Central memory CD8-positive, alpha-beta T cell (primary cell): ENCODE results near the gene METTL26.
A peak's percentile ranks its signal among the peaks of the same experiment; 100 is the strongest.

Experiments used
- ATAC-seq: fragments of 150-1000 bp; cut with Tn5 transposase; replicated peaks from 2 replicates; pipeline ENCODE4 v1.10.0; 2022; ENCODE audit warnings: mild to moderate bottlenecking, moderate FRiP score, moderate number of reproducible peaks; ENCODE audit not compliant: poor library complexity, severe bottlenecking; ENCODE audit errors: extremely low read depth
- DNase-seq, 2 donors: peaks; one replicate each; pipeline ENCODE4 v3.0.0; 2021; ENCODE audit warnings: low spot score in 2 of 2
- H3K27ac Mint-ChIP-seq: one replicate; pipeline ENCODE4 v1.8.0; 2022; ENCODE audit warnings: low read depth, mild to moderate bottlenecking, moderate library complexity, mixed read lengths
- H3K27me3 Mint-ChIP-seq: one replicate; pipeline ENCODE4 v1.8.0; 2022; ENCODE audit warnings: mixed read lengths
- H3K36me3 Mint-ChIP-seq: one replicate; pipeline ENCODE4 v1.8.0; 2022; ENCODE audit warnings: mild to moderate bottlenecking, moderate library complexity, mixed read lengths; ENCODE audit not compliant: insufficient read depth
- H3K4me1 Mint-ChIP-seq: one replicate; pipeline ENCODE4 v1.8.0; 2022; ENCODE audit warnings: mixed read lengths
- H3K4me3 Mint-ChIP-seq: one replicate; pipeline ENCODE4 v1.8.0; 2022; ENCODE audit warnings: mild to moderate bottlenecking, moderate library complexity, mixed read lengths
- H3K9me3 Mint-ChIP-seq: one replicate; pipeline ENCODE4 v1.8.0; 2022; ENCODE audit warnings: mixed read lengths

The METTL26 gene

GRCh38 chr16:646679-647172, 10.6 kb upstream of the METTL26 start:
- Mint-ChIP-seq H3K27me3 (no peaks in the 10 kb centered on the region), H3K27ac (no peak overlapping the region), H3K9me3 (no peaks in the 10 kb centered on the region), H3K4me3 (peak overlapping the region; percentile 16), H3K4me1 (peaks cover 7% of the 10 kb centered on the region), H3K36me3 (peaks cover 5% of the 10 kb centered on the region)
- ATAC-seq (no peak), DNase-seq (no peak)

GRCh38 chr16:645852-646678, 10.0 kb upstream of the METTL26 start:
- Mint-ChIP-seq H3K4me3 (no peak overlapping the region), H3K36me3 (peaks cover 3% of the 10 kb centered on the region), H3K27ac (no peak overlapping the region), H3K27me3 (no peaks in the 10 kb centered on the region), H3K9me3 (no peaks in the 10 kb centered on the region), H3K4me1 (peaks cover 7% of the 10 kb centered on the region)
- no peak for DNase-seq
- no peak for ATAC-seq

- ATAC-seq (no peak), DNase-seq (no peak)
- no peak overlapping the region for H3K27ac Mint-ChIP-seq
- H3K4me1 Mint-ChIP-seq, result peaks cover 7% of the 10 kb centered on the region
- no peaks in the 10 kb centered on the region for H3K9me3 Mint-ChIP-seq
- no peaks in the 10 kb centered on the region for H3K27me3 Mint-ChIP-seq
- peaks cover 2% of the 10 kb centered on the region for H3K36me3 Mint-ChIP-seq
- H3K4me3 Mint-ChIP-seq, result peak overlapping the region; percentile 69
These were observed 8.5 kb upstream of the METTL26 start for GRCh38 chr16:644556-644955.

- ATAC-seq (no peak), DNase-seq (no peak)
- H3K27ac Mint-ChIP-seq, result no peak overlapping the region
- no peaks in the 10 kb centered on the region for H3K27me3 Mint-ChIP-seq
- peaks cover 7% of the 10 kb centered on the region for H3K4me1 Mint-ChIP-seq
- peaks cover 2% of the 10 kb centered on the region for H3K36me3 Mint-ChIP-seq
- H3K9me3 Mint-ChIP-seq, result no peaks in the 10 kb centered on the region
- H3K4me3 Mint-ChIP-seq, result peak overlapping the region; percentile 69
These were observed 6.9 kb upstream of the METTL26 start for GRCh38 chr16:643050-643368.

- Mint-ChIP-seq H3K9me3 (no peaks in the 10 kb centered on the region), H3K36me3 (peaks cover 4% of the 10 kb centered on the region), H3K4me3 (peak overlapping the region; percentile 69), H3K27ac (no peak overlapping the region), H3K4me1 (peaks cover 7% of the 10 kb centered on the region), H3K27me3 (no peaks in the 10 kb centered on the region)
- DNase-seq (no peak), ATAC-seq (peak; percentile 23)
These were observed 6.3 kb upstream of the METTL26 start for GRCh38 chr16:642189-643049.

- Mint-ChIP-seq H3K36me3 (peaks cover 12% of the 10 kb centered on the region), H3K4me3 (peak within 1 kb of the TSS; percentile 69), H3K27ac (no peak within 1 kb of the TSS), H3K9me3 (no peaks in the 10 kb centered on the region), H3K4me1 (peaks cover 11% of the 10 kb centered on the region), H3K27me3 (no peaks in the 10 kb centered on the region)
- peak; percentile 4 for ATAC-seq
- peak in 1 of 2 donors; percentile 32 for DNase-seq
These were observed 5.5 kb upstream of the METTL26 start, which contains the start of gene MCRIP2 for GRCh38 chr16:641326-642188. TSS of gene MCRIP2 (plus strand) at chr16:641828. CDS start at chr16:641992, 164 bp downstream.

- Mint-ChIP-seq H3K27ac (no peak overlapping the region), H3K27me3 (no peaks in the 10 kb centered on the region), H3K4me1 (peaks cover 15% of the 10 kb centered on the region), H3K9me3 (no peaks in the 10 kb centered on the region), H3K36me3 (peaks cover 16% of the 10 kb centered on the region), H3K4me3 (peak overlapping the region; percentile 52)
- DNase-seq (no peak), ATAC-seq (no peak)
These were observed 4.5 kb upstream of the METTL26 start for GRCh38 chr16:640614-641013.

- no peaks in the 10 kb centered on the region for H3K9me3 Mint-ChIP-seq
These were observed 2.7 kb upstream of the METTL26 start for GRCh38 chr16:638836-639235.

GRCh38 chr16:638034-638543, 2.0 kb upstream of the METTL26 start:
- DNase-seq (no peak), ATAC-seq (no peak)
- H3K9me3 Mint-ChIP-seq, result no peaks in the 10 kb centered on the region
- H3K4me3 Mint-ChIP-seq, result peak overlapping the region; percentile 98
- no peaks in the 10 kb centered on the region for H3K27me3 Mint-ChIP-seq
- peaks cover 20% of the 10 kb centered on the region for H3K36me3 Mint-ChIP-seq
- H3K27ac Mint-ChIP-seq, result no peak overlapping the region
- peaks cover 8% of the 10 kb centered on the region for H3K4me1 Mint-ChIP-seq

More at GRCh38 chr16:638836-639235, 2.7 kb upstream of the METTL26 start:
- Mint-ChIP-seq H3K27me3 (no peaks in the 10 kb centered on the region), H3K36me3 (peaks cover 18% of the 10 kb centered on the region), H3K4me3 (no peak overlapping the region), H3K4me1 (peaks cover 11% of the 10 kb centered on the region), H3K27ac (no peak overlapping the region)
- no peak for DNase-seq
- no peak for ATAC-seq

GRCh38 chr16:637081-638018, 1.2 kb upstream of the METTL26 start:
- no peak for DNase-seq
- peaks cover 8% of the 10 kb centered on the region for H3K4me1 Mint-ChIP-seq
- no peaks in the 10 kb centered on the region for H3K9me3 Mint-ChIP-seq
- peak overlapping the region; percentile 98 for H3K4me3 Mint-ChIP-seq
- H3K27ac Mint-ChIP-seq, result peak overlapping the region; percentile 100
- H3K36me3 Mint-ChIP-seq, result peaks cover 19% of the 10 kb centered on the region
- ATAC-seq, result peak; percentile 62
- H3K27me3 Mint-ChIP-seq, result no peaks in the 10 kb centered on the region

GRCh38 chr16:635573-636205, 416 bp downstream of the METTL26 start:
- Mint-ChIP-seq H3K27me3 (no peaks in the 10 kb centered on the region), H3K4me1 (peaks cover 8% of the 10 kb centered on the region), H3K27ac (peak overlapping the region; percentile 100), H3K9me3 (no peaks in the 10 kb centered on the region), H3K36me3 (peaks cover 19% of the 10 kb centered on the region), H3K4me3 (peak overlapping the region; percentile 98)
- no peak for ATAC-seq
- DNase-seq, result no peak
